GM18517 (cell line): Measurements from ENCODE around the gene PHLPP1.
"Not testable (repeated sequence)": the region's sequence is repeated elsewhere in the genome, so short reads cannot be mapped to it uniquely, and the experiment has no call there.

ENCODE experiments used
- ATAC-seq: cut with Tn5 transposase; IDR thresholded peaks from one replicate; pipeline ENCODE4 v1.9.1; 2021; ENCODE audit warnings: mild to moderate bottlenecking, moderate library complexity; ENCODE audit not compliant: unreplicated experiment

PHLPP1 gene

DNA sequence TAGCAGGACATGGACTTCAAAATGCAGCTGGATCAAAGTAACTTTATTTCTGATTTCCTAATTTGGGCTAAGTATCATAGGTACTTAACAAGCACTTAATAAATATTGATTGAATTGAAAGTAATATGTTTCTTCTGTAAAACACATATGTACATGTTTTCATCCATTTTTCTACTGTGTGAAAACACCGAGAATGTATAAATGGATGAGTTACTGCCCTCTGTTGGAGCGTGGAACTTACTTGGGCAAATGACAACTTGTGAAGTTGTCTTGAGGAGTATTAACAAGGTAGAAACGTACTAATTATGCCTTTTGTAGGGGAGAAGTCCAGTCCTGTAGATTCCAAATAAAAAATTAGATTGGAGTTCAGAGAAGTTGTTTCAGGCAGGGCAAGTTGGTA, 87.2 kb downstream of the PHLPP1 start:
- ATAC-seq: no peak

DNA sequence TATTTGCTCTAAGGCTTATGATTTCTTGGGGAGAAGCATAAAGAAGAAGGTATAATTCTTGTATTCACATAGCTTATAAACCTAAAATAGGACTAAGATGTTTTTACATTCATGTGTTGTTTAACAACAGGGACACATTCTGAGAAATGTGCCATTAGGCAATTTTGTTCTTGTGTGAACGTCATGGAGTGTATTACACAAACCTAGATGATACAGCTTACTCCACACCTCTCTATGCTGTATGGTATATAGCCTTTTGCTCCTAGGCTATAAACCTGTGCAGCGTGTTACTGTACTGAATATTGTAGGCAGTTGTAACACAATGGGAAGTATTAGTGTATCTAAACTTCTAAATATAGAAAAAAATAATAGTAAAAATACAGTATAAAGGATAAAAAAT, 92.1 kb downstream of the PHLPP1 start:
- no peak for ATAC-seq

DNA sequence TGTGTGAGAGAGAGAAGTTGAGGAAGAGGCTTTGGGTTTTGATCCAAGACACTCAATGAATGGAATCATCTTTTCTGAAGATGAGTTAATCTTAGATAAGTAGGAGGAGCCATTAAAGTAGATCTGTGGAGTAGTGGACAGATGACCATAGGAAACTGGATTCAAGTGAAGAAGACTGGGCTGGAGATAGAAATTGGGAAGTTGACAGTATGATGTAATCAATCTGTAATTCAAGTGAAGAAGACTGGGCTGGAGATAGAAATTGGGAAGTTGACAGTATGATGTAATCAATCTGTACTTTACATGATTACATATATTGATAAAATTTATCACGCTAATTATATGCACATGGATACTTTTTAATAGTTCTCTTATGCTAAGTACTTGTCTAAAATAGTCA, 92.8 kb downstream of the PHLPP1 start:
- ATAC-seq: no peak

DNA sequence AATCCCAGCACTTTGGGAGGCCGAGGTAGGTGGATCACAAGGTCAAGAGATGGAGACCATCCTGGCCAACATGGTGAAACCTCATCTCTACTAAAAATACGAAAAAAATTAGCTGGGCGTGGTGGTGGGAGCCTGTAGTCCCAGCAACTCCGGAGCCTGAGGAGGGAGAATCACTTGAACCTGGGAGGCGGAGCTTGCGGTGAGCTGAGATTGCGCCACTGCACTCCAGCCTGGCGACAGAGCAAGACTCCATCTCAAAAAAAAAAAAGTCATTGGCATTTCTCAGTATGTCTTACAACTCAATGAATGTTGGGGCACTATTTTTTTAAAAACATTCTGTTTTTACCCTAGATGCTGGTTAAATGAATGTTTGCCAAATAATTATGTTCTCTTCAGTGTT, 94.1 kb downstream of the PHLPP1 start:
- ATAC-seq: not testable (repeated sequence)

DNA sequence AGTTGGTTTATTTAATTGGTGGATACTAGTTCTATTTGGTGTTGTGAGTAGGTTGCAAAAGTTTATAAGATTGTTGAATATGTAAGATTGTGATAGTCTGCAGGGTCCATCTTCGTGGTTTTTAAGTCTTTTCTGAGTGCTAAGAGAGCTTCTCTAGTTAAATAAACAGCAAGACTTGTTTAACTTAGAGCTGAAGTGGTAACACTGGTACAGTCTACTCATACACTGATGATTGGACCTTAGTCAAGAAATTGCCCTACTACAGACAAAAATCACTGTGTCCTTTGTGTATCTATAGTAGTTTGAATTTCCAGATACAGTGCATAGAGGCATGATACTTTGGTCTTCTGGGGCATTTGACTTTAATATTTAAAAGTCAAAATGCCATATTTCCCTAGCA, 94.6 kb downstream of the PHLPP1 start:
- ATAC-seq: no peak

DNA sequence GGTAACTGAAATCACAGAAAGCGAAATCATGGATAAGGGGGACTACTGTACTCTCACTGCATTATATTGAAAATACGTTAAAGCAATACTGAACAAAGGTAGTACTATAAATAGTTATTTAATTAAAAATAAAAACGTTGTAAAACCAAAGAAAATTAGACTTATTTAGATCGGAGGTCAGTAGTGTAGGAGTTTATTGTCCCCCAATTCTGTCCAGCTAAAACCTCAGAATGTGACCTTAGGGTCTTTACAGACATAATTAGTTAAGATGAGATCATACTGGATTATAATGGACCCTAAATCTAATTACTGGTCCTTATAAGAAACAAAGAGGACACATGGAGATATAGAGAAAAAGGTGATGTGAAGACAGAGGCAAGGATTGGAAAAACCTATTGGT, 95.3 kb downstream of the PHLPP1 start:
- no peak for ATAC-seq

DNA sequence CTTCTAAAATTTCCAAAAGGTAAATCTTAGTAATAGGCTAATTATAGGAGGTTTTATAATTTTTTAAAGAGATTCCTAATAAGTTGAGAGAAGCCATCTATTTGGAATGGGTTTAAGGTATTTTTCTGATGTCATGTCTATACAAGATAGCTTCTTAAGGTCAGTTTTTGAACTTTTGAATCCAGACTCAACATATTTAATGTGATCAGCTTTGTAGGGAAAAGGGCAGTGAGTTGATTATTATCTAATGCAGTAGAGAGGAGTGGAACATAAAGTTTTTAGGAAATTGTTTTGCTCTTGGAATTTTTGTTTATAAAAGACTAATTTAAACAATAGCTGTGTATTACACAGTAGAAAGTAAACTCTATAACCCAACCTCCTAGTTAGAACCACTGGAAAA, 96.3 kb downstream of the PHLPP1 start:
- no peak for ATAC-seq

DNA sequence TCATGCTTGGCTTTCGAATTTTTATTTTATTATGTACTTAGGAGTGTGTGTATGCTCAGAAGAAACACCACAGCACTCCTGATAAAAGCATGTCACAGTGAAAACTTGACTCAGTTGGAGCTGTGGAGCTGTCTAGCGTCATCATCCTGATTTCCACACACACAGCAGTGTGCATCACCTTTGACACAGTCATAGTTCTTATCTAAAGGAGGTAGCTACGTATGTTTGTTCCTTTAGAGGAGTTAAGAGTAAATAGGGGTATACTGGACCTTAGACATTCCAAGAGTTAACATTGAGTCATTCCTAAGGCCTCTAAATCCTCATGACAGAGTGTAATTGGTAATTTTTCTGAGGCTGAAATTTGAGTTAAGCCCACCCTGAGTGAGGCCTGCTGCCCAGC, 96.9 kb downstream of the PHLPP1 start:
- no peak for ATAC-seq

DNA sequence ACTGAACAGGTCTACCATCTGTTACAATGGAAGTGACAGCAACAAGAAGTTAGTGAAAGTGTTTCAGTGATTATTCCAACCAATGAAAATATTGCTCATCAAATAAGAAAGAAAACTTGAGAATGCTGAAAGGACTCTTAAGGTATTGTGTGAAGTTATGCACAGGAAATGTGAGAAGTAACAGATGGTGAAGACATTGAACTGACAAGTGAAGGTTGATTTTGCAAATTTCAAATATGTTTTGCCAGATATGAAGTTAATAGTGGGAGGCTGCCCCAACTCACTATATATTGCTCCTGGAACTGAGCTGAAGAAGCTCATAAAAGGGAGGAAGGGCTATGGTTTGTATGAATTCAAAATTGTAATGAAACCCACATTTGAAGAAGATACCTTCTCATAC, 97.5 kb downstream of the PHLPP1 start:
- ATAC-seq: no peak

DNA sequence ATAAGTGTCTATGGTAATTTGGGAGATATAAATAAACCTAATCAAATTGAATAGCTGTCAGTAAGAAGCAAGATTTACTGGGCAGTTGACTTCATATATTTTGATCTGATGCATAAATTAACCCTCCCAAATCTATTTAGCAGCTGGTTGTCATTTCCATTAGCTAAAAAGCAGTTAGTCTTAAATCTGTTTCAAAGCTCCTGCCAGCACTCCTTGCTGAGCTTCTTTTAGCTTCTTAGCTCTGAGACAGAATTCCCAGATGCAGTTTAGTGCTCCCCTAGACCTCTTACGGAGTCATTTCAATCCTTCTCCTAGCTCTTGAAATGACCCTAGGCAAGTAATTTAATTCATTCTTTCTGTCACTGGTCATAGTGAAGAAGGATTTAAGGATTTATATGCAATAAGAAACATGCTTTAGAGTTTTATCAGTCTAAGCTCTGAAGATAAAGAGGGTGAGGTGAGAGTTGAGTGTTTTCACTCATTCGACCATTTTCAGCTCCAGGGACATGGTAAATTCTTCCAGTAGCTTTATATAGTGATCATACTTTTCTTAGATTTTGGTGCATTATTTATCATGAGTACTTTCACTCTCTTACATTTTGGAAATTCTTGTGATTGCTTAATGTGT, 98.9 kb downstream of the PHLPP1 start:
- no peak for ATAC-seq

DNA sequence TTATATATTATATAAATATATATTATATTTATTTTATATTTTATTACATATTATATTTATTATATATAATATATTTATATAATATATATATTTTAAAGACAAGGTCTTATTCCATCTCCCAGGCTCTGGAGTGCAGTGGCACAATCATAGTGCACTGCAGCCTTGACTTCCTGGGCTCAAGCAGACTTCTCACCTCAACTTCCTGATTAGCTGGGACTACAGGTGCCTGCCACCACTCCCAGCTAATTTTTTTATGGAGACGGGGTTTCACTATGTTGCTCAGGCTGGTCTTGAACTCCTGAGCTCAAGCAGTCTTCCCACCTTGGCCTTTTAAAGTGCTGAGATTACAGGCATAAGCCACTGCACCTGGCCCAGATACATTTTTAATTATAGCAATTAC, 110.0 kb downstream of the PHLPP1 start:
- ATAC-seq: no peak

DNA sequence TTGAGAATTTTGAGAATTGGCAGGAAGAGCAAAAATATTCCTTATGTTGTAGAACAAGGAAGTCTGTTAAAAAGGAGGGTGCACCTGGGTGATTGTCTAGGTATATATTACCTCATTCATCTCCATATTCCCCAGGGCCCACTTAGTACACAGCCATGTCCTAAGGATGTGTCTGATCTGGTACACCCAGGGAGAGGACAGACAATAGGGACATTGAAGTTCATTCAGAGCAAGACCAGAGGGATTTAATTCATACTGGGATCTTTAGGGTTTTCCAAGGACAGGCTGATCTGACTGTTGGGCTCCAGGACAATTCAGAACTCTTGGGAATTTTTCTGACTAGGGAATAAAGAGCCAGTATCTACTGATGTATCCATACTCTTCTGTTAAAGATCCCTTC, 112.1 kb downstream of the PHLPP1 start:
- ATAC-seq: no peak

DNA sequence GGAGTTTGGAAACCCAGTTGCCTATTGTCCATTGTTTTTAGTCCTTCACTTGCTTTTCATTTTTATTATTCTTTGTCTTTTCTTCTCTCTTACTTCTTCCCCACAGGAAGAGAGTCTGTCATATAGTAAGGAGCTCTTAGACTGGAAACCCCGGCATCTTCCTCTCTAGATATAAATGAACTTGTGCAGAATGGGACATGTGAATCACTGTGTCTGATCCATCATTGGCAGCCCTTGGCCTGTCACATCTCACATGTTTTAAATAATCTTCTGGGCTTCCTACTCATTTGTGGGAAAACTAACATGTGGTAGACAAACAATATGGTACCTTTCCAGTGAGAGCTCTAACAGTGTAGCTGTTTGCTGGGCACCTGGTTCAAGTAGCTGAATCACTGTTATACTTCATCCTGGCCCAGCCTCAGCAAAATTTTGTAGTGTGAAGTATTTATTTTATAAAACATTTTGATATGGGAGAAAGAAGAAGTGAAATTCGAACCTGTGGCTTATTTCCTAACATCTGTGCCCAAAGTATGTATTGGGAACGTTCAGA, 112.8 kb downstream of the PHLPP1 start:
- ATAC-seq: no peak

DNA sequence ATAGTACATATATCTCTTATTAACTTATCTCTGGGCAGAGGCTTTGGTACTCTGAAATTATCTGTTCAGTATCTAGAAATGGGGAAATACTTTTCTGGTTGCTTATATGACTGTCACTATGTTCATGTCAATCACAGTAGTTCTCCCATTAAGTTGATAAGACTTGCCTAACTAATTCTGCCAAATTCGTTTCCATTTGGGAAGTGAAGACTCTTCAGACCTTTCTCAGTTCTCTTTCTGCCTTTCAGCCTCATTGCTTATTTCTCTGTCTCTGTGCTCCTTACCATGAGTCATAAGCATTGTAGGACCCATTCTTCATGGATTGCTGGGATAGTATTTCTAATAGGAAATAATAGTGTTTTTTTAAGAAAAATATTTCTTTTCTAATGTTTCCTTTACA, 113.5 kb downstream of the PHLPP1 start:
- ATAC-seq: no peak

DNA sequence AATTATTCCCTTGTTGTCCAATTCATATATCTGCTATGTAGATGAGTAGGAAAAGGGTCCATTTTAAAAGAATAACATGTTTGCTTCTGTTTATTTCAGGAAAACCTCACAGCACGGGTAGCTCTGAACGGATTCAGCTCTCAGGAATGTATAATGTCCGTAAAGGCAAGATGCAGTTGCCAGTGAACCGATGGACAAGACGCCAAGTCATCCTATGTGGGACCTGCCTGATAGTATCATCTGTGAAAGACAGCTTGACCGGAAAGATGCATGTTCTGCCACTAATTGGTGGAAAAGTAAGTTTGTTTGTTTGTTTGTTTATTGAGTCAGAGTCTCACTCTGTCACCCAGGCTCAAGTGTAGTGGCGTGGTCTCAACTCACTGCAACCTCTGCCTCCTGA, 114.6 kb downstream of the PHLPP1 start:
- no peak for ATAC-seq

DNA sequence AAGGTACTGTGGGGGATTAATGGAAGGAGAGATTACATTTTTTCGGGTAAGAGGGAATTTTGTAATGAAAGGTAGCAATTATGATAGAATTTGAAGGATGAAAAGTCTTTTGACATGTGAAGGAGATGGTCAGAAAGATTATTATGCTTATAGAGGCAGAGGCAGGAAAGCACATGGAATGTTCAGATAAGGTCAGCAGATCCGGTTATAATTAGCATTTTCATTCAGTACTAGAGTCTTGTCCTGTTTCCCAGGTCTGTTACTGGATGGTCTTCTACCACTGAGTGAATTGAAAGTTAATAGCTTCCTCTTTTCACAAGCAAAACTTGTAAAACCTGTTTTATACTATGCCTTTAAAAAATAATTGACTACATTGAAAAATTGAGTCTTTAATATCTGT, 116.9 kb downstream of the PHLPP1 start:
- no peak for ATAC-seq

DNA sequence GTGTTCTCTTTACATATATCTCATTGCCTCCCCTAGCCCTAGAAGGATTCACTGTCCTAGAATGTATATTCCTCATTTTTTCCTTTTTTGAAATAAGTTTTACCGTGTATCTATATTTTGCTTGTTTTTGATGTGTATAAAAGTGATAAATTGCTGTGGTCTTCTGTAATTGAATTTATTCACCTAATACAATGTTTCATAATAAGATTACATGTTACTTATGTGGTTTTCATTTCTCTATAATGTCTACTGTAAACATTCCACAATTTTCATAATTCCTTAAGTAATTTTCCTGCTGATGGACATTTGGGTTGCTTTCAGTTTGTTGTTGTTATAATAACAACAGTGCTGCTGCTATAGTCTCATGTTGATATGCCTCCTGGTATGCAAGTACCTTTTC, 118.2 kb downstream of the PHLPP1 start:
- no peak for ATAC-seq

DNA sequence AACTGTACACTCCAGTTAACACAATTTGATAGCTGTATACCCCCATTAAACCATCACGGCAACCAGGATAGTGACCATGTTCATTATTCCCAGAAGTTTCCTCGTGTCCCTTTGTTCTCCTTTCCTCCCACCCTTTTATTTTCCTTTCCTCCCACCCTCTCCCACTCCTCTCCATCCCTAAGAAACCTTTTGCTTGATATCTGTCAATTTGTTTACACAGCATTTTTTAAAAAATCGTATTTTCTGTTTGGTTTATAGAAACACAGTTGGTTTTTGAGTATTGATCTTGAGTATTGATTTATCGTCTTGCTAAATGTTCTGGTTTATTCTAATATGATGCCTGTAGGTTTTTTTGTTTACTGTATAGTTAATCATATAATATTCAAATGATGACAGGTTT, 119.4 kb downstream of the PHLPP1 start:
- no peak for ATAC-seq

DNA sequence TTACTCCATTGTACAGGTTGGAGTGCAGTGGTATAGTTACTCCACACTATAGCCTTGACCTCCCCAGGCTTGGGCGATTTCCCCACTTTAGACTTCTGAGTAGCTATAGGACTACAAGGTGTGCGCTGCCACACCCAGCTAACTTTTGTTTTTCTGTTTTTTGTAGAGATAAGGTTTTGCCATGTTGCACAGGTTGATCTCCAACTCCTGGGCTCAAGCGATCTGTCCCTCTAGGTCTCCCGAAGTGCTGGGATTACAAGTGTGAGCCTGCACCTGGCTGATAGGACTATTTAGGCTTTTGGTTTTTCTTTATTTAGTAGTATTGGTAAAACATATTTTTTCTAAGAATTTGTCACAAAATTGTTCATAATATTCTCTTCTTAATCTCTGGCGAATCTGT, 121.7 kb downstream of the PHLPP1 start:
- ATAC-seq: no peak

DNA sequence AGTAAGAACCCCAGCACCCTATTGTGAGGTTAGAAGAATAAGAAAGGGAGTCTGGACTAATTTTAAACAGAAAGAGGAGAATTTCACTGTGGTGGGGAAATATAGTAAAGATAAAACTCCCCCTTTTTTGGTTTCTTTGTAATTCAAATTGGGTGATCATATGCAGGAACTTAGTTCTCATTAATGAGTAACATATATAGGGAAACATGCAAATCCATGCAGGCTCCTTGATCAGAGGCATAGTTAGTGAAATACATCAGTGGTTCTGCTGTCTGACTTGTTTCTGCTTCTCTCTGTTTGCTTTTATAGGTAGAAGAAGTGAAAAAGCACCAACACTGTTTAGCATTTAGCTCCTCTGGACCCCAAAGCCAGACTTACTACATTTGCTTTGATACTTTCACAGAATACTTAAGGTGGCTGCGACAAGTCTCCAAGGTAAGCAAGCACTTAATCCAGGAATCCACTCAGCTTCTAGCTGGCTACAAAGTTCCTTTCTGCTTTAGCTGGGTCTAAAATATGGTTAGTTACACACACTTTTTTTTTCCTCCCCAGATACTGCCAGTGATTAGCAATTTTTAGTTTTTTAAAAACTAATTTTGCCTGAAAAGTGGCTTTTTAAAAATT, 123.2 kb downstream of the PHLPP1 start:
- ATAC-seq: peak; percentile 87

DNA sequence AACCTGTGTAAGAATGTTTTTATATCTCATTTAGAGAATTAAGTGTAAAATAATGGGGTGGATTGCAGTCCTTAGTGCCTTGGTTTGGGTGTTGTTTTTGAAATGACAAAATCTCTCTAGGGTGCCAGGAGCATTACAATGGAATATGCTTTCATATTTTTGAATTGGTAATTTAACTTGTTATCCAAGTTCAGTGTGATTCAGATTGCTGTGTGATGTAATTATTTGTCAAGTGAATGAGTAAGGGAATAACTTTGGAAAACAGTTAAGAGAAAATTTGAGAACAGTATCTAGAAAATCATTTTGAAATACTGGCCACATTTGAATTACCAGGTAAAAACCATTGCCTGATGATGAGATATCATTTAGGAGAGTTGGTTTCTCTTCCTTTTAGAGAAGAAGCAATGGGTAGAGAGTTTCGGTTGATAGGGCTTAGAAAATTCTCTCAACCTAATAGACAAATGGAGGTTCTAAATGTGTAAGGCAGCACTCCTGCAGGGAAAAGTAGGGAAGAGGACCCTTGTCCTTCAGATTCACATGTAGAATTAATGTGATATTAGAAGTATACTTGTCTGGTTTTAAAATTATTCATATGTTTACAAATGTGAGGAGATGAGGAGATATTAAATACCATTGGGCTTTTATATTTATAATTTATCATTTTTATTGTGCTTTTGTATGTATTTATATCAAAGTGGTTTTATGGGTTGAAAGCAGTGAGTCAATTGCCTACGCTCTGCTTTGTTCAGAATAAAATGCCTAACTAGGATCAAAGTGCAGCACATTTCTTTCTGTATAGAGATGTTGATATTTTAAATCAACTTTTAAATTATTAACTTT, 124.8 kb downstream of the PHLPP1 start:
- ATAC-seq: no peak

DNA sequence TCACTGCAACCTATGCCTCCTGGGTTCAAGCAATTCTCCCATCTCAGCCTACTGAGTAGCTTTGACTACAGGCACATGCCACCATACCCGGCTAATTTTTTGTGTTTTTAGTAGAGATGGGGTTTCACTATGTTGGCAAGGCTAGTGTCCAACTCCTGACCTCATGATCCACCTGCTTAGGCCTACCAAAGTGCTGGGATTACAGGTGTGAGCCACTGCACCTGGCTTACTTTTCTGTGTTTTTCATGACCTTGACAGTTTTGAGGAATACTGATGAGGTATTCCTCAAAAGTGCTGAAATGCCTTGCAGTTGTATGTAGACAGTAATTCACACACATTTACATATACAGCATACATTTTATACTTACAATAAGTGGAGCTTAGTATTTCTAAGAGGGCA, 126.1 kb downstream of the PHLPP1 start:
- no peak for ATAC-seq
